ENCODE data around the gene ATP5ME.

ATP5ME gene

DNA sequence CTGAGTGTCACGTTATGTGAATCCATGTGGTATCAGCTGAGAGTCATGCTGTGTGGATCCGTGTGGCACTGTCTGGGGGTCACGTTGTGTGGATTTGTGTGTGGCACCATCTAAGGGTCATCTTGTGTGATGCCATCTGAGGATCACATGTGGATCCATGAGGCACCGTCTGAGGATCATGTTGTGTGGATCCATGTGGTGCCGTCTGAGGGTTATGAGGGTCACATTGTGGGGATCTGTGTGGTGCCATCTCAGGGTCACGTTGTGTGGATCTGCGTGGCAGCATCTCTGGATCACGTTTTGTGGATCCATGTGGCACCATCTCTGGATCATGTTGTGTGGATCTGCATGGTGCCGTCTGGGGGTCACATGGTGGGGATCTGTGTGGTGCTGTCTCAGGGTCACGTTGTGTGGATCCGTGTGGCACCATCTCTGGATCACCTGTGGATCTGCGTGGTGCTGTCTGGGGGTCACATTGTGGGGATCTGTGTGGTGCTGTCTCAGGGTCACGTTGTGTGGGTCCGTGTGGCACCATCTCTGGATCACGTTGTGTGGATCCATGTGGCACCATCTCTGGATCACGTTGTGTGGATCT, 41.8 kb downstream of the ATP5ME start:
- no peak for ATAC-seq

DNA sequence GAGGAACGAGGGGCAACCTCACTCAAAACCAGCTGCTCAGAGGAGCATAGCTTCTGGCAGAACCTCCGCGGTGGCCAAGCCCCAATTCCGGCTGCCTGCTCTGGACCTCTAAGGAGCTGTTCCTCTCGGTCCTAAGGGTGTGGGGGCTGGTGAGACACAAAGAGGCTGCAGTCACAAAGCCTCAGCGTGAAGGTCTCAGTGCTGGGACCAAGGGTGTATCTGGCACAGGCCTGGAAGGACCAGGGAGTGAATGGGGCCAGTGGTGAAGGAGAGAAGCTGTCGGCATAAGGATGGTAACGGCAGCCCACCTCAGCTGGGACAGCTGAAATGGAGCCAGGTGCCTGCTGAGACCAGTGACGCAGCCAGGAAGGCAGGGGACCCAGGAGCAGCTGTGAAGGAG, 43.4 kb downstream of the ATP5ME start:
- no peak for ATAC-seq

DNA sequence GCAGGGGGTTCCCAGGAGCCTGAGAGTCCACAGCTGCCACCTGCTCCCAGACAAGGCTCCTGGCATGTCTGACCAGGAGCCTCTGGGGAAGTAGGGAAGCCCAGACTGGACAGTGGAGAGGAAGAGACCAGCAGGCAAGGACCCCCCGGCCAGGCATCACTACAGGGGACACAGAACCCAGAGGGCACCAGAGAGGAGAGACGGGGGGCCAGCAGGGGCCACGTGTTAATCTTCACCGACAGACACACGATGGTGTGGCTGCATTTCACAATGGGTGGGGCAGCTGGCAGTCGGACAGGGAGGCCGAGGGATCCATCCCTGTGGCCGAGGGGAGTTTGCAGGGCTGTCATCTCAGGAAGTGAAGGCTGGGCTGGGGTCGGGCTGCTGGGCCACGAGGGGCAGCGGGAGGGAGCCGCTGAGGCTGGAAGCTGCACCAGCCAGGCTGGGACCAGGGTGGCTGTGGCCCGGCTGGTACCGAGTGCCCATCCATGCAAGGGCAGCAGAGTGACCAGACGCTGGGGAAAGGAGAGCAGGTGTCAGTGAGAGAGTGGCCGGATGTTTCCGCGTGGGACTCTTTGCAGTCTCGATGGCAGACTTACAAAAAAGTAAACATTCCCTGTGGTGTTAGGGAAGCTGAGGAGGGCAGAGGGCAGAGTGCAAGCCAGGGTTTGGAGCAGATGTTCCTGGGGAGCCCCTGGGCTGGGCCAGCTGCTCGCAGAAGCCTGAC, 44.0 kb downstream of the ATP5ME start:
- no peak for ATAC-seq

DNA sequence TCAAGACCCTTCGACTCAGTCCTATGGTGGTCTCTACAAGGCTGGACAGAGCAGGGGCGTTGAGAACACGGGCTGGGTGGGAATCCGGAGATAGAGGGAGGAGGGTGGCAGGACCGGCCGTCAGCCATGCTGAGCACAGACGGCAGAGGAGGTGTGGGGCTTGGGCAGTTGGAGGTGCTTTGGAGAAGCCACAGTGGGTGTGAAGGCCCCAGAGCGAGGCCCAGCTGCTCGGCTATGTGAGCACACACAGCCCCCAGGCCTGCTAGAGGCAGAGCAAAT, 44.5 kb downstream of the ATP5ME start:
- no peak for ATAC-seq

DNA sequence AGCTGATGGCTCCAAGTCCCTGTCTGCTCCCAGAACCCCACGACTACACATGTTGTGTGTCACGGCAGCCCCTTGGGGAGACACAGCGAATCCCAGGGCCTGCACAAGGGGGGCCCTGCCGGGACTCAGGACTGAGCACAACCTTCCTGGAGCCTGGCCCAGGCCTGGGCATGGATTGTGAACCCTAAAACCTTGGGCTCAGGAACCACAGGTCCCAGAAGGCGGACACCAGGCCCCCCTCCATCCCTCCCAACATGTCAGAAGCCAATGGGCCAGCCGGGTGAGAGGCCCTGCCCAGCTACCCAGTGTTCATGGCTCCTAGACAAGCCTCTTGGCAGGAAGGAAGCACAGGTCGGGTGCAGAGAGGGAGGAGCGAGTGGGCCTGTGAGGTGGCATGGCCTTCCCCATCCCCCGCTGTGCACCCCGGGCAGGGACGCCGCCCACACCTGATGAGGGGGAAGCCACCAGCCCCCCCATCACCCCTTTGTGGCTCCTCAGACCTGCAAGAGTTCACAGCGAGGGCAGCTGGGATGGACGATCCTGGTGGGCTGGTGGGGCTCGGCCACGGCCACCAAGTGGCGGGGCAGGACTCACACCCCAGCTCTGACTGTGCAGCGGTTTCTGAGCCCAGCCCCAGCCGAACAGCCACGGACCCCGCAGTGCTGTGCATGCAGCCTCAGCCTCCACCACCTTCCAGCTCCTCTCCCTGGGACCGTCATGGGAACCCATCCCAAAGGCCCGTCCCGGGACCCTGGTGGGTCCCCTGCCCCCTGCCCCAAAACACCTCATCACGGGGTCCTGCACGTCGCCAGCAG, 45.0 kb downstream of the ATP5ME start:
- no peak for ATAC-seq

DNA sequence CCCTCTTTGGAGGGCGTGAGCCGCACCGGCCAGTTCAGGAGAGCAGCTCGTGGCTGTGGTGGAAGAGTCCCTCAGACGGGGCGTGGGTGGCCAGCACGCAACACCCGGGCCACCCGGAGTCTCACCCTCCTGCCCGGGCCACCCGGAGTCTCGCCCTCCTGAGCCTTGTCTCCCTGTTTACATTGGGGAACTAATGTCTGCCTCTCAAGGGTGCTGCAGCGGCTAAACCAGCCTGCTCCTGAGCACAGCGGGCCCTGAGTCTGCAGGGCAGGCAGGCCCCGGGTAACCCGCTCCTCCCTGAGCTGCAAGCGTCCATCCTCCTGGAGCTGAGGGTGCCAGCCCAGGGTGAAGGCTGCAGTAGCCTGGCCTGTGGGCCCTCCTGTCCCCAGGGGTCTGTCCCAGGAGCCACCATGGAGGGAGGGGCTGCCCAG, 45.8 kb downstream of the ATP5ME start:
- ATAC-seq = no peak

DNA sequence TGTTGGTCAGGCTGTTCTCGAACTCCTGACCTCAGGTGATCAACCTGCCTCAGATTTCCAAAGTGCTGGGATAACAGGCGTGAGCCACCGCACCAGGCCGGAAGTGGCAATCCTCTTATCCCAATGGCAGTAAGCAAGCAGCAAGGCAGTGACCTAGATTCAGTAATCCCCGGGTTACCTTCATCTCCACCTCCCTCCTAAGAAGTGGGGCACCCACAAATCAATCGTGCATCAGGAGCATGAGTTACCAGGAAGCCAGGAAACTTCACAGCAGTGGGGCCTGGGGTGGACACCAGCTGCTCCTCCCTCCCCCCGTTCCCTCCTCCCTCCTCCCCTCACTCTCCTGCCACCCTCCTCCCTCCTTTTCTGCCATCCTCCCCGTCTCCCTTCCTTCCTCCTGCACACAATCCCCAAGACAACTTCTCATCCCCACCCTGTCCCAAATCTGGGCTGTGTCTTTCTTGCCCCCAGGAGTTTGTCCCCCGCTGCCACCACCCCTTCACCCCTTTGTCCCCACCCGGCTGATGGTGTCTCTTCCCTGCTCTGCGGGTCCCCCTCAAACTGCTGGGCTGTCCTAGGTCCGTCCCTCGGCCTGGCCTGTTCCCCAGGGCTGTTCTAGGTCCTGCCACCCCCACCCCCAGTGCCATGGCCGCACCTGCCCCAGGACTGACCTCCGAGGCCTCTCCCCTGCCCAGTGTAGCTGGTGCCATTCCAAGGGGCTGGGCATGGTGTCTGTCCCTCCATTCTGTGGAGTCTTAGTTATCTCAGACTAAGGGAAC, 46.5 kb downstream of the ATP5ME start:
- ATAC-seq = no peak

DNA sequence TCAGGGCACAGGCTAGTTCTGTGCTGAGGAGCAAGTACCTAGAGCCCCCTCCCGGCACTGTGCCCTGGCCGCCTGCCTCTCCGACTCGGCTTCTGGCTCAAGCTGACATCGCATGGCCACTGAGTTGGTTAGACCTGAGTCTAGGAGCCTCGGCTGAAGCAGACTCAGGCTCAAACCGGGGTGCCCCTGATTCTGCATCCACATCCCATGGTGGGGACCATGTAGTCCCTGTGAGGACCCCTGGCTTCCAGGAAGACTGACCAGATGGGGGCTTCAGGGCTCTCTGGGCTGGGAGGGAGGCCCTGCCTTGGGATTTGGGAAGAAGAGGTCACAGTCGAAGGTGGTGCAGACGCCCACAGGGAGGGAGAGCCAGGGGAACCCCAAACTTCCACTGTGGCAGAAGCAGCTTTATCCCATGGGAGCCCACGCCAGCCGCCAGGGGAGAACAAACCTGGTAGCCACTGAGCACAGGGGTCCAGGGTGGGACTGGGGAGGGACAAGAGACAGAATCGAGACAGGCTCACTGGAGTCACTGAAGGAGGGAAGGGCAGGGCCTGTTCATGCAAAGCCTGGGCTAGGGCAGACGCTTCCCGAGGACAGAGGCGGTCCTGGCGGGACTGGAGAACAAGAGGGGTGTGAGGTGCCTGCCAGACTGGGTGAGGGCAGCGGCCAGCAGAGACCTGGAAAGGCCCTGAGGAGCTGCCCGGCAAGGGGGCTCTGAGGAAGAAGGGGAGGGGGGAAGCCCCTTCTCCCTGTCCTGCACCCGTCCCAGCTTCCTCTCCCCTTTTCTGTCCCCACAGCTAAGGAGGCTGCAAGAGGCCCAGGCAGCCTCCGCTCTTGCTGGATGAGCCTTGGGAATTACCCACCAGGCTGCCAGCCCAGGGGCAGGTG, 47.6 kb downstream of the ATP5ME start:
- ATAC-seq = no peak

DNA sequence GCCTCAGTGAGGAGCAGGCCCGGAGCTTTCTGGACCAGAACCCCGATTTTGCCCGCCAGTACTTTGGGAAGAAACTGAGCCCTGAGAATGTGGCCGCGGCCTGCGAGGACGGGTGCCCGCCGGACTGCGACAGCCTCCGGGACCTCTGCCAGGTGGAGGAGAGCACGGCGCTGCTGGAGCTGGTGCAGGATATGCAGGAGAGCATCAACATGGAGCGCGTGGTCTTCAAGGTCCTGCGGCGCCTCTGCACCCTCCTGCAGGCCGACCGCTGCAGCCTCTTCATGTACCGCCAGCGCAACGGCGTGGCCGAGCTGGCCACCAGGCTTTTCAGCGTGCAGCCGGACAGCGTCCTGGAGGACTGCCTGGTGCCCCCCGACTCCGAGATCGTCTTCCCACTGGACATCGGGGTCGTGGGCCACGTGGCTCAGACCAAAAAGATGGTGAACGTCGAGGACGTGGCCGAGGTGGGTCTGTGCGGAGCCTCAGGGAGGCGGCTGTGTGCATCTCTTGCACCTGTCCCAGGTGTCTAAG, 48.4 kb downstream of the ATP5ME start:
- no peak for ATAC-seq

DNA sequence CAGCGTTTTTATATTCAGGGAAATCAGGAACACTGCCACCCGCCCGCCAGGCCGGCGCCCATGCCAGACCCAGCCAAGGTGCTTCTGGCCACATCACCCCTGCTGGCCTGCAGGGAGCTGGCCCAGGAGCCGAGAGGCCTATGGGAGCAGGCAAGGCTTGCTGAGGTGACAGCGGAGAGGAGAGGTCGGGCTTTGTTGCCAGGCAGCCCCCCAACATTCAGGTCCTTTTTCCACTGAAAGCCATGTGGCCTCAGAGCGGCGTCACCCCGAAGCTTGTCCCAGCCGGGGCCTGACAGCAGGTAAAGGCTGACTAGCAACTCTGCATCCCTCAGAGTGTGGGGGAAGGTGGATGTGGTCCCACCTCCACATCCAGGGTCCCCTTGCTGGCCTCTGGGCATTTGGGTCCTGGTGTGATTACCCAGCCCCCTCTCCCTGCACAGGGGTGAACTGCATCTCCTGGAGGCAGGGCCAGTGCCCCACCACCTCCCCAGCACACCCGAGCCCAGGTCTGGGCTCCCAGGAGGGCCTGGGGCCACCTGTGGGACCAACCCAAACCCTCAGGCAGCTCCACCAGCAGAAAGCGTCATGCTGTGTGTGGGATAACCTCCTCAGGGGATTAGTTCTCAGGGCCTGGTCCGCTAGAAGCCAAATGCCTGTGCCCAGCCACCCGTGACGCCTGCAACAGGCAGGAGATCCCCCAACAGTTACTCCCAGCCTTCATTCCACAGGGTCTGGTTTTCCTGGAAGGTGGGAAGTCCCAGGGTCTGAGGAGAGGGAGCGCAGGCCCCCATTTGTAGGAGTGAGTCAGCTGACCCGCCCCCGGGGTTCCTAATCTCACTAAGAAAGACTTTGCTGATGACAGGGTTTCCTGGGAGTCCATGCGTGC, 49.1 kb downstream of the ATP5ME start, which contains the start of gene PDE6B:
Gene PDE6B (plus strand): TSS at position 869 of the 886 bp plus-strand sequence. CDS start 54 bp downstream, outside the sequence.
- no peak for ATAC-seq

DNA sequence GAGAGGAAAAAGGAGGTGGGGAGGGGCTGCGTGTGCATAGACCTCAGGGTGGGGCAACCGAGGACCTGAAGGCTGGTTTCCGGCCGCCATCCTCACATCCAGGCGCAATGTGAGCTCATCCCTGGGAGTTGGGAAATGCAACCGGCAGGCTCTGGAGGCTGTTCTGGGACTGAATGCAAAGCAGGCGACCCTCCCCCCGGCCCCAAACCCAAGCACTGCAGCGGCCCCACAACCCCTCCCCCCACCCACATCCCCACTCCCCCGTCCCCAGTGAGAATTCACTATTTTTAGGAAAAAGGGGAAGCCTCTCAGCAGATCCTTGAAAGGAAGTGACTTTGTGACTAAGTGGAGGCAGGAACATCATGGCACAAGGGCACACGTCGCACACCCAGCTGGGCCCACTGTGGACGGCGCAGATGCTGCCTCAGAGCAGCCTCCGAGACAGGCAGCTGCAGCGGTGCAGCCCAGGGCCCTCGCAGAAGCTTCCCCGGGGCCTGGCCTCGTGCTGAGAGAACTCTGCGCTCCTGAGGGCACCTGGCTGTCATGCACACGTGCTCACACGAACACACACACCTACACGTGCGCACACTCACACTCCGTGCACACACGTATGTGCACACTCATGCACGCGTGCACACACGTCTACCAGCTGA, 50.0 kb downstream of the ATP5ME start:
- no peak for ATAC-seq

DNA sequence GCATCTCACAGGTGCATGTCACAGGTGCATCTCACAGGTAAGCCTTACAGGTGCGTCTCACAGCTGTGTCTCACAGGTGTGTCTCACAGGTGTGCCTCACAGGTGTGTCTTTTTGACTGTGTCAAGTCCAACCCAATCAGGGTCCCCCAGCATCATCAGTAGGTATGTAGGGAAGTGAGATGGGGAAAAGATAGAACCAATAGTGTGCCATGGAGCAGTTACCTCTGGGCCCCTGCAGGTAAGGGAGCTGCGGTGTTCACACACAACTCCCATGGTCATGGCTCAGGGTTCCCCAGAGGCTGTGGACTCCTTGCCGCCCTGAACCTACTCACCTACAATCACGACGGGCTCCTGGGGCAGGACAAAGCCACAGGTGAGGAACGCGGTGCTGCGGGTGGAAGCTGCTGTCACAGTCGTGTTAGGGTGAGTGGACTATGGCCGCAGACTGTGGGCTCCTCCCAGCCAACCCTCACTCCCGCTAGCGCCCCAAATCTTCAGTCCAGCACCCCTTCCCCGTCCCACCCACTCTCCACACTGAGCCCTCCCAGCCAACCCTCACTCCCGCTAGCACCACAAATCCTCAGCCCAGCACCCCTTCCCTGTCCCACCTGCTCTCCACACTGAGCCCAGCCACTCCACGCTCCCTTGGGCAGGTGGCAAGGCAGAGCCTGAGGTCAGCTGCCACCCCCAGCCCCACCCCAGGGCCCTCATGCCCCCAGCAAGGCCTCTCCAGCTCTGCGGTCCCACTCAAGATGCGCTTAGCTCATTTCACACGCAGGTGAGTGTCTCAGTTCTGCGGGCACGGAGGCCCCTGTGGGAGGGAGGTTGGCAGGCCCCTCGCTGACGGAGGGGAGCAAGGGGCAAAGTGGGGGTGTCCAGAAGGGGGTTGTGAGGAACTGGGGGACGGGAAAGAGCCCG, 50.8 kb downstream of the ATP5ME start:
- no peak for ATAC-seq

All from activated CD4-positive, CD25-positive, alpha-beta regulatory T cell treated with anti-CD3 and anti-CD28 coated beads, Interleukin-2, amount 50 U/mL, for 24 hours (primary cell).